OCI-LY7 (cell line): ENCODE measurements around the gene DCTN3. TPM values are rescaled to one million over a fixed set of nuclear protein-coding genes. Genes with fewer than 3 reads are reported as not detected.

Source experiments
- BruUV-seq: library from RNA; stranded (reverse); fragments of 400-500 nt; replicated peaks from 2 replicates; lab custom pipeline; 2021; lab: Mats Ljungman, UMichigan
- CTCF ChIA-PET: fragments of 300-600 bp; sonication (Branson Sonifier 250); formaldehyde crosslinking; loops from one replicate; lab custom pipeline; 2022; ENCODE audit warnings: antibody characterized with exemption; ENCODE audit not compliant: unreplicated experiment; lab: Charles Lee
- POLR2A ChIA-PET: fragments of 300-600 bp; sonication (Branson Sonifier 250); formaldehyde crosslinking; loops from one replicate; lab custom pipeline; 2022; ENCODE audit warnings: antibody characterized with exemption; lab: Charles Lee
- DNase-seq: peaks from one replicate; pipeline ENCODE4 v3.0.0-alpha.2; 2015; ENCODE audit warnings: low spot score
- H2AFZ ChIP-seq: fragments of 200-600 bp; sonication (generic), shearing (Covaris generic); 2 replicates; pipeline ENCODE4 v1.6.1; 2014; ENCODE audit warnings: mild to moderate bottlenecking, antibody characterized with exemption, low read length, moderate library complexity
- H3K27ac ChIP-seq: fragments of 200-600 bp; sonication (generic); 2 replicates; pipeline ENCODE4 v1.5.1; 2014; ENCODE audit warnings: mixed run types, low read depth, mild to moderate bottlenecking, moderate library complexity, low read length, inconsistent platforms; ENCODE audit not compliant: poor library complexity, severe bottlenecking
- H3K36me3 ChIP-seq: fragments of 200-600 bp; sonication (generic); 2 replicates; pipeline ENCODE4 v1.6.1; 2014; ENCODE audit warnings: mild to moderate bottlenecking, antibody characterized with exemption, low read length, moderate library complexity, mixed read lengths; ENCODE audit not compliant: insufficient read depth
- H3K4me1 ChIP-seq: fragments of 200-600 bp; sonication (generic); 2 replicates; pipeline ENCODE4 v1.5.1; 2014; ENCODE audit warnings: mild to moderate bottlenecking, low read length; ENCODE audit not compliant: insufficient read depth, poor library complexity, severe bottlenecking
- H3K4me2 ChIP-seq: fragments of 200-600 bp; sonication (generic); 2 replicates; pipeline ENCODE4 v1.6.1; 2014; ENCODE audit warnings: mild to moderate bottlenecking, low read length
- H3K4me3 ChIP-seq: fragments of 200-600 bp; sonication (generic); 2 replicates; pipeline ENCODE4 v1.5.1; 2014; ENCODE audit warnings: mild to moderate bottlenecking, low read depth, low read length; ENCODE audit not compliant: poor library complexity, severe bottlenecking
- H3K79me2 ChIP-seq: fragments of 200-600 bp; sonication (generic); 2 replicates; pipeline ENCODE4 v1.6.1; 2016; ENCODE audit warnings: low read depth, mild to moderate bottlenecking, low read length, moderate library complexity, mixed read lengths; ENCODE audit not compliant: insufficient read depth
- H3K9me2 ChIP-seq: fragments of 200-600 bp; sonication (generic); 2 replicates; pipeline ENCODE4 v1.6.1; 2016; ENCODE audit warnings: mild to moderate bottlenecking, low read length, mixed read lengths; ENCODE audit not compliant: insufficient read depth
- H3K9me3 ChIP-seq: fragments of 200-600 bp; sonication (generic); 2 replicates; pipeline ENCODE4 v1.6.1; 2014; ENCODE audit warnings: mild to moderate bottlenecking, mixed run types, low read length, mixed read lengths
- H4K20me1 ChIP-seq: fragments of 200-600 bp; sonication (generic); 2 replicates; pipeline ENCODE4 v1.6.1; 2014; ENCODE audit warnings: mild to moderate bottlenecking, antibody characterized with exemption, low read length, moderate library complexity, mixed read lengths; ENCODE audit not compliant: insufficient read depth
- EZH2phosphoT487 ChIP-seq: fragments of 200-600 bp; sonication (generic); IDR thresholded peaks from 2 replicates; pipeline ENCODE4 v1.6.1; 2018; ENCODE audit warnings: low read depth, borderline replicate concordance, mild to moderate bottlenecking, mixed run types, antibody characterized with exemption, low read length, moderate library complexity, mixed read lengths
- intact Hi-C: fragments of 100-400 bp; cut with micrococcal nuclease; formaldehyde crosslinking; loops from one replicate; pipeline ENCODE4 v1.10.0; 2022; ENCODE audit not compliant: unreplicated experiment
- total RNA-seq, 2 experiments: library from RNA; depleted of rRNA in 1 of 2; stranded (reverse); fragments of >200 nt in 1 of 2; shearing (Covaris generic) in 1 of 2; gene quantifications; 2 replicates each; pipeline ENCODE4 v1.2.3, GENCODE V29; 2014 to 2022
- TF ChIP-seq, protein P1 (sequence below): fragments of 200-600 bp; sonication (generic); conservative IDR thresholded peaks from 2 replicates; pipeline ENCODE4 v1.5.1; 2014; ENCODE audit warnings: mild to moderate bottlenecking, antibody characterized with exemption, low read length, moderate library complexity, mixed read lengths

The DCTN3 gene
- total RNA-seq, 2 experiments from 2014 or later = 79.7 to 84.2 TPM

DNA sequence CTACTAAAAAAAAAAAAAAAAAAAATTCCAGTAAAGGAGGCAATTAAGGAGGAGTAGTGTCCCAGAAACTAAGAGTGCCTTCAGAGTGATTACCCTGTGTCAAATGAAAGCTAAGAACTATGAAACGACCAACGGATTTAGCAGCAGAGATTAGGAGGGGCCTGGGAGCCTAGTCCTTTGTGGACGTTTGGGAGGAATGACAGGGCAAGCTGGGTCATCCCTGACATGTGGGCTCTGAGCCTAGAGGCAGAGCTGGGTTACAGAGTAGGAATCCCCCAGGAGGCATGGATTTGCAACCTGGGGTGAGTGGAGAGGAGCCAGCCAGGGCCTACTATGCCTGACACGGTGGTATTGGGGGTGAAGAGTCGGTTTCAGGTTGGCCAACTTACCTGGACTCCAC lies 12.9 kb upstream of the DCTN3 start:
- Histone ChIP-seq H2AFZ (no peak overlapping the region), H3K4me1 (peaks cover 18% of the 10 kb centered on the region), H3K4me2 (no peak overlapping the region), H3K9me2 (no peaks in the 10 kb centered on the region), H3K79me2 (peaks cover 20% of the 10 kb centered on the region), H4K20me1 (0 out of 2 replicates have a peak, but pooled peaks cover 5% of the 10 kb centered on the region), H3K4me3 (no peak overlapping the region), H3K36me3 (peaks cover 21% of the 10 kb centered on the region; the same call in 1 of the 2 replicates), H3K9me3 (no peaks in the 10 kb centered on the region), H3K27ac (no peak overlapping the region)
- POLR2A ChIA-PET = interaction anchor here (7.3 kb wide), 1 partner anchor 13 kb away, joined by 43 read pairs; the partner anchor contains the start of gene DCTN3
- BruUV-seq = no TSS peak
- no peak for TF ChIP-seq EZH2phosphoT487
- DNase-seq = no peak
- CTCF ChIA-PET = interaction anchor here (1.3 to 1.5 kb wide), 4 partner anchors 13 to 22 kb away, joined by 4 to 9 read pairs (median 6); partner anchors contain the start of genes DCTN3, GALT and RPP25L
- intact Hi-C loops = no loop called here

DNA sequence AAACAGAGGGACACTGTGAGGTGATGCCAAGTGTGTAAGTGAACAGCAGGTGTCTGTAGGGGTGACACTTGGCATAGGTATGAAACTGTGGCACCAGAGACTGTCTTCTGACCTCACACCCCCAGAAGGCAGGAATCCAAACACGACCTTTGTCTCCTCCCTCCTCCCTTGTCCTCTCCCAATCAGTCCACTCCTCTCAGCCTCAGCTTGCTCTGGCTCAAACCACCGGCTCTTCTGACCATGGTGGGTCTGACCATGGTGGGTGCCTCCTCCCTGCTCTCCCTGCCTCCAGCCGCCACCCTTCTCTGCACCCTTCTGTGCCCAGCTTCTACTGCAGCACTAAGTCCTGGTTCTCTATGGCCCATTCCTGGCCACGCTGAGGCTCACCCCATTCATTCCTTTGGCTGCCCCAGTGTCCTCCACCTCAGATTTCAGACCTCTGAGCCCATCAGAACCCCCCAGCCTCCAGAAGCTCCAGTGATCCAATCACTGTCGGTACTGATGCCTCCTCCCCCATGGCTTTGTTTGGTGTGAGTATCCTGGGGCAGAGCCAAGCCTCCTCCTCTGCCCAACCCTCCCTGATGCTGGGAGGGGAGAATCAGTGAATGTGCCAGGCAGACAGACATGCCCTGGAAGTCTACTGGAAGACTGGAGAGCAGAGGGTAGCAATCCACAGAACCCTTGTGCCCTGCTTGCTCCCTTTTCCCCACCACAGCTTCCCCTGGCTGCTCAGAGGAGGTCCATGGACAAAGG lies 10.3 kb upstream of the DCTN3 start:
- CTCF ChIA-PET = no interaction called here
- Histone ChIP-seq H3K36me3 (peaks cover 17% of the 10 kb centered on the region; the same call in 1 of the 2 replicates), H3K4me1 (peaks cover 8% of the 10 kb centered on the region), H3K4me2 (no peak overlapping the region), H3K79me2 (peaks cover 3% of the 10 kb centered on the region; the same call in 1 of the 2 replicates), H3K9me3 (no peaks in the 10 kb centered on the region), H3K27ac (no peak overlapping the region), H2AFZ (no peak overlapping the region), H4K20me1 (0 out of 2 replicates have a peak, but pooled peaks cover 5% of the 10 kb centered on the region), H3K9me2 (no peaks in the 10 kb centered on the region), H3K4me3 (no peak overlapping the region)
- no peak for DNase-seq
- POLR2A ChIA-PET = interaction anchor here (0.9 kb wide), 1 partner anchor 17 kb away, joined by 3 read pairs; no protein-coding TSS in a partner anchor
- intact Hi-C loops = no loop called here
- BruUV-seq = no TSS peak
- TF ChIP-seq, protein P1, sequence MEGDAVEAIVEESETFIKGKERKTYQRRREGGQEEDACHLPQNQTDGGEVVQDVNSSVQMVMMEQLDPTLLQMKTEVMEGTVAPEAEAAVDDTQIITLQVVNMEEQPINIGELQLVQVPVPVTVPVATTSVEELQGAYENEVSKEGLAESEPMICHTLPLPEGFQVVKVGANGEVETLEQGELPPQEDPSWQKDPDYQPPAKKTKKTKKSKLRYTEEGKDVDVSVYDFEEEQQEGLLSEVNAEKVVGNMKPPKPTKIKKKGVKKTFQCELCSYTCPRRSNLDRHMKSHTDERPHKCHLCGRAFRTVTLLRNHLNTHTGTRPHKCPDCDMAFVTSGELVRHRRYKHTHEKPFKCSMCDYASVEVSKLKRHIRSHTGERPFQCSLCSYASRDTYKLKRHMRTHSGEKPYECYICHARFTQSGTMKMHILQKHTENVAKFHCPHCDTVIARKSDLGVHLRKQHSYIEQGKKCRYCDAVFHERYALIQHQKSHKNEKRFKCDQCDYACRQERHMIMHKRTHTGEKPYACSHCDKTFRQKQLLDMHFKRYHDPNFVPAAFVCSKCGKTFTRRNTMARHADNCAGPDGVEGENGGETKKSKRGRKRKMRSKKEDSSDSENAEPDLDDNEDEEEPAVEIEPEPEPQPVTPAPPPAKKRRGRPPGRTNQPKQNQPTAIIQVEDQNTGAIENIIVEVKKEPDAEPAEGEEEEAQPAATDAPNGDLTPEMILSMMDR = no peak
- TF ChIP-seq EZH2phosphoT487 = no peak

DNA sequence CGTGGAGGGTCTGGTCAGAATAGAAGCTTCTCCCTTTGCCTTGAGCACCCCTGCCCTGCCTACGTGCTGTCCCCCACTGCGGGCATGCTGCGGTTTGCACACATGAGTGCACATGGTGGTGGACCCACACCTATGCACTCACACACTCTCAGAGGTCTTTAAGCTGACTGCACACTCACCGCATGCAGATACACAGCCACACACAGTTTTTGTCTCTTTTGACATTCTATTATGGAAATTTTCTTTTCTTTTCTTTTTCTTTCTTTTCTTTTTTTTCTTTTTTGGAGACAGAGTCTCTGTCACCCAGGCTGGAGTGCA lies 9.2 kb upstream of the DCTN3 start:
- H4K20me1 ChIP-seq = 0 out of 2 replicates have a peak, but pooled peaks cover 5% of the 10 kb centered on the region
- TF ChIP-seq EZH2phosphoT487 = no peak
- TF ChIP-seq, protein P1 = no peak
- DNase-seq = no peak
- intact Hi-C loops = no loop called here
- H3K36me3 ChIP-seq = peaks cover 5% of the 10 kb centered on the region; the same call in 1 of the 2 replicates
- no peaks in the 10 kb centered on the region for H3K9me2 ChIP-seq
- POLR2A ChIA-PET = interaction anchor here (1.2 kb wide), 1 partner anchor 17 kb away, joined by 3 read pairs; the partner anchor contains the start of gene GALT
- no TSS peak for BruUV-seq
- no peak overlapping the region for H3K4me2 ChIP-seq
- no peak overlapping the region for H3K27ac ChIP-seq
- H3K9me3 ChIP-seq = no peaks in the 10 kb centered on the region
- no peaks in the 10 kb centered on the region for H3K4me1 ChIP-seq
- CTCF ChIA-PET = no interaction called here
- H3K79me2 ChIP-seq = no peaks in the 10 kb centered on the region
- no peak overlapping the region for H2AFZ ChIP-seq
- no peak overlapping the region for H3K4me3 ChIP-seq
